NAMALWA (cell line): ENCODE data around the gene TSNAXIP1.

ENCODE experiments used
- DNase-seq: peaks from one replicate; pipeline ENCODE4 v3.0.0-alpha.2; 2015; ENCODE audit warnings: low spot score

Gene TSNAXIP1, protein sequence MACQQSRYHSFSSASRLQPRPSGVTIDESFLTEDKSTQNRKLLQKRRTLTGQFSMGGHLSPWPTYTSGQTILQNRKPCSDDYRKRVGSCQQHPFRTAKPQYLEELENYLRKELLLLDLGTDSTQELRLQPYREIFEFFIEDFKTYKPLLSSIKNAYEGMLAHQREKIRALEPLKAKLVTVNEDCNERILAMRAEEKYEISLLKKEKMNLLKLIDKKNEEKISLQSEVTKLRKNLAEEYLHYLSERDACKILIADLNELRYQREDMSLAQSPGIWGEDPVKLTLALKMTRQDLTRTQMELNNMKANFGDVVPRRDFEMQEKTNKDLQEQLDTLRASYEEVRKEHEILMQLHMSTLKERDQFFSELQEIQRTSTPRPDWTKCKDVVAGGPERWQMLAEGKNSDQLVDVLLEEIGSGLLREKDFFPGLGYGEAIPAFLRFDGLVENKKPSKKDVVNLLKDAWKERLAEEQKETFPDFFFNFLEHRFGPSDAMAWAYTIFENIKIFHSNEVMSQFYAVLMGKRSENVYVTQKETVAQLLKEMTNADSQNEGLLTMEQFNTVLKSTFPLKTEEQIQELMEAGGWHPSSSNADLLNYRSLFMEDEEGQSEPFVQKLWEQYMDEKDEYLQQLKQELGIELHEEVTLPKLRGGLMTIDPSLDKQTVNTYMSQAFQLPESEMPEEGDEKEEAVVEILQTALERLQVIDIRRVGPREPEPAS

DNA sequence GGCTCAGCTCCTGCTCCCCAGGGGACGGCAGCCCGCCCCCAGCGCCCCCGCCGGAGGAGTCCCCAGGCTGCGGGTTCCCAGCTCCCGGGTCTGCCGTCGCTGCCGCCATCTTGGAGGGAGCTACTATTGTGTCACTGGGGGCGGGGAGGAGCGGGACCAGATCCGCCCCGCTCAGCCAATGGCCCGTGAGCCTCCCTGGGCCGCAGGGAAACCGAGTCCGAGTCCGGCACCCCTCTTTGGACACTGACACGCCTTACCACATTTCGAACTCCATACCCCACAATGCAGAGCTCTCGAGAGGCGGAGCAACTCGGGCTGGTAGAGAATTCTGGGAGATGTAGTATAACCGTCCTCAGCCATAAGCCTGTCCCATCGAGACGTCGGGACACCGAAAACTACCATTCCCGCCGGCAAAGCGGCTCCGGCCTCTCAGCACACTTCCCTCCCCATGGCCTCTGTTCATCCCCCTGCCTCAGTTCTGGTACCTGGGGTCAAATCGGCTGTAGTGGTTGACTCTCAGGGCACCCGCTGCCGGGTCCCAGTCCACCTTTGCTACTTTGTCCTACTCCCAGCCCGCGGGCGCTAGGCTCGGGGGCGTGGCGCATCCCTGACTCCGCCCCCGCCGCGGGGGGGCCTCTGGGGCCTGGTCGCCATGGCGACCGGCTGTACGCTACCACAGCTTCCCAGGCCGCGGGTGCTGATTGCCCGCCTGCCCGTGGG lies at the start of gene TSNAXIP1, which contains the start of gene RANBP10:
TSS of gene TSNAXIP1 (plus strand) at position 462 of the 720 bp plus-strand sequence. CDS start 261 bp downstream, outside the sequence.
TSS of gene RANBP10 (minus strand) at position 133 of the 720 bp plus-strand sequence. CDS start at position 109, 24 bp downstream.
- DNase-seq: peak; percentile 100

DNA sequence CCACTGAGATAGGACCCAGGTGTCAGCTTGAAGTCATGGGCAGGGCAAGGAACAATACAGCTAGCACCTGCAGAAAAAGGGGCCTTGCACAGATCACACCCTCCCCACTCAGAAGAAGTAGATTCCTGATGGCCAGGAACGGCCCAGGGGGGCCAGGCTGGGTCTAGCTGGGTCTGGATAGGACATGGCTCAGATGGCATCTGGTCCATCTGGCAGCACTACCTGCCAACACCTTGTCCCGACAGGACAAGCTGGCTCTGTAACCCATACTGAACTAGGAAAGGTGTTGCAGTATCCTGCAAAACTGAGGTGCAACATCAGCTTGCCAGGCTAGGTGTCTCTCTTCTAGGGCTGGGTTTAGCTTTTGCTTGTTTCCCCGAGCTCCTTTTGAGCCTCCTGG lies 48.7 kb upstream of the TSNAXIP1 start:
- DNase-seq: no peak

DNA sequence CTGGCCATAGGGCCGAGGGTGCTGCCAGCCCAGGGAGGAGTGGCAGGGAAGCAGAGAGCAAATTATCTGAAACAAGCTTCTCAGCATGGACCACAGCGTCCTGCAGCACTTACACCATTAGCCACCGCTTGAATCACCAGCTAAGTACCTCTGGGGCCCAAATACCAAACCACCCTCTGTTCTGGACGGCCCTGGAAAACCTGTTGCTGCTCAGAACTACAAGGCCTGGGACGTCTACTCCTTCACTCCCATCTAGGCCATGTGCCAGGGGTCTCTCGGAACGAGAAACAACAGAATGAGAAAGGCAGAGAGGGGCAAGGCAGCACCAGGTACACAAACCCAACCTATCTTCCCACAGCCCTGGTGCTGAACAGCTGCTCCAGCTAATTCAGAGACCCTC lies 47.7 kb upstream of the TSNAXIP1 start:
- no peak for DNase-seq

DNA sequence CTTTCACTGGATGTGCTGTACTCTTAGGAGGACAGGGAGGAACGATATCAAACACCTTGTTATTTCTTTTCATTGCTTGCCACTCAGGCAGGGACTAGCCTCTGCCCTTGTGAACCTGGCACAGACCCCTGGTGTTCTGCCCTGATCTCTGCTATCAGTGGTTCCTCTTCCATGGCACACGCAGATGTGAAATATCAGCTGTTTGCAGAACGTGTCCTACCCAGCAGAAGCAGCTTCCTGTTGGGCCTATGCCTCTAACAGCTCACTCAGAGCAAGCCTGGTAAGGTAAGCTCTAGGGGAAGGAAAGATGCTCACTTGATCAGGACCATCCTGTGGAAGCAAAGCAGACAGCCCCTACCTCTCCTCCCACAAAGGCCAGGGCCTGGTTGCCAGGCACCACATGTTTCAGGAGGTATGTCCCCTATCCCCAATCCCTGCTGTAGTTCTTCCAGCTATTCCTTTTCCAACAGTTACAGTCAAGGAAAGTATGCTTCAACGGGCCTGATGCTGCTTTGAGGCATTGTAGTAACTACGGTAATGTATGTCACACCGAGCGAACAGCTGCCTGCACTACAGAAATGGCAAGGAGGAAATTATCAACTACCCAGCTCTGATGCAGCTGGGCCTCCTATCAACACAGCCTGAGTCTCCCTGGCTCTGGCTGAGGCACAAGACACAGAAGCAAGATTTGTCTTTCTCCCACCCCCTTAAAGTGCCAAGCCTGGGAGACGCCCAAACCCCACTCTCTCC lies 46.3 kb upstream of the TSNAXIP1 start:
- peak; percentile 30 for DNase-seq

DNA sequence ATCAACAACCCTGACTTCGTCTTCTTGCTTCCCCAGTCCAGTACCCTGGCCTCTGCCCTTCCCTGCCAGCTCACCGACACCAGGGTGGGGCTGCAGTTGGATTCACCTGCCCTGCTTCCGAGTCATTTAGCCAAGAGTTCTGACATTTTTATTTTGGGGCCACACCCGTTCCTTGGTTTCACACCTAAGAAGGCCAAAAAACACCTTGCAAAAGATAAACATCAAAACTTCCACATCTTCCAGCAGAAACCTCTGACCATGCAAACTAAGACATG lies 45.8 kb upstream of the TSNAXIP1 start:
- no peak for DNase-seq

DNA sequence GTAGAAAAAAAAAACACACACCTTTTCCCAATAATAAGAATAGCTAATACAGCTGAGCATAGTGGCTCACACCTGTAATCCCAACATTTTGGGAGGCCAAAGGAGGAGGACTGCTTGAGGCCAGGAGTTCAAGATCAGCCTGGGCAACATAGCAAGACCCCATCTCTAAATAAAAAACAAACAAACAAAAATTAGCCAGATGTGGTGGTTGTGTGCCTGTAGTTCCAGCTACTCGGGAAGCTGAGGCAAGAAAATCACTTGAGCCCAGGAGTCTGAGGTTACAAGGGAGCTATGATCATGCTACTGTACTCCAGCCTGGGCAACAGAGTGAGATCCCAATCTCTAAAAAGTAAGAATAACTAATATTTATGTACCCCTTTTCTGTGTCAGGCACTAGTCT lies 44.8 kb upstream of the TSNAXIP1 start:
- DNase-seq: no peak

DNA sequence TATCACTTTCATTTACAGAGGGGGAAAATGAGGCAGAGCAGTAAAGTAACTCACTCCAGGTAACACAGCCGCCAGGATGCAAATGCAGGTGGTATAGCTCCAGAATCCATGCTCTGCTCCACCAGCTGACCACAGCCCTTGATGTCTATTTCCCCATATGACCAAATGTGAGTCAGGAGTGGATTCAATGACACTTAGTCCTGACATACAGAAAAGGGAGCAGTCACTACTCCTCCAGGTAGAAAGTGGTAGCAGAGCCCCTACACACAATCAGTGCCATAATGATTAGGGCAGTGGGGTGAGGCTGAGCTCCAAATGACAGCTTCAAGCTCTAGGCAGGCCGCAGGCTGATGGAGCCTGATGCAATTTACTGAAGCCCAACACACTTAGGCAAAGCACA lies 44.3 kb upstream of the TSNAXIP1 start:
- DNase-seq: no peak

DNA sequence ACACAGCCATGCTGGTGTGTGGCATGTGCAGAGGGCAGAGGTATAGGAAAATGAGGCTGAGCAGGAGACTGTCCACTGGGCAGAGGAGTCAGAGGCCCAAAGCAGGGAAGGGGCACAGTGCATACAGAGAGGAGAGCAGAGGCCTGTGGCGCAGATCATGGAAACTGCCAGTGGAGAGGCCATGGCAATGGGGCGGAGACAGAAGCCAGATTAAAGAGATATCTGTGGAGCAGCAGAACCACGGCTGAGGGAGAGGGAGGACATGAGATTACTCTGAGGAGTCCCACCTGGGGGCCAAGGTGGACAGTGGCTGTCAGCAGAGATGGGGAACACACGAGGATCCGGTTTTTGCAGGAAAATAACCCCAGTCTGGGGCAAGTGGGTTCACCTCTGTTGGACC lies 43.6 kb upstream of the TSNAXIP1 start:
- no peak for DNase-seq

DNA sequence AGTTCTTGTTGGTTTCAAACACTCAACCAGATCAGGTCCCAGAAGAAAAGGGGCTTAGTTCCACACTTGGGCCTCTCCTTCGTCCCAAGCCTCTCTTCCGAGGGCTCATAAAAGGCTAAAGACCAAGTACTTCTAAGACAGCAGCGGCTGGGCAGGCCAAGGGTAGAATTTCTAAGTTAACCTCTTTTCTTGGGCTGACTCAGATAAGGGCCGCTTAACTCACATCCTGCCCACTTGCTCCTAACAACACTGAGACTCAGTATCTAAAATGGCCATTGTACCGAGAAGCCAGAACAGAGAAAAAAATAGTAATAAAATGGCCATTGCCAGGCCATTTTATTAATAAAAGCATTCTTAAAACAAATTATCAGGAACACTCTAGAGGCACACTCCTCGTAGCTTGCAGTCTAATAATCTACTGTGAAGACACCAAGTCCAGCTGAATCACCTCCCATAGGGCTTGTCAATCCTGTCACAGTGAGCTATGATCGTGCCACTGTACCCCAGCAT lies 42.5 kb upstream of the TSNAXIP1 start:
- DNase-seq: no peak

DNA sequence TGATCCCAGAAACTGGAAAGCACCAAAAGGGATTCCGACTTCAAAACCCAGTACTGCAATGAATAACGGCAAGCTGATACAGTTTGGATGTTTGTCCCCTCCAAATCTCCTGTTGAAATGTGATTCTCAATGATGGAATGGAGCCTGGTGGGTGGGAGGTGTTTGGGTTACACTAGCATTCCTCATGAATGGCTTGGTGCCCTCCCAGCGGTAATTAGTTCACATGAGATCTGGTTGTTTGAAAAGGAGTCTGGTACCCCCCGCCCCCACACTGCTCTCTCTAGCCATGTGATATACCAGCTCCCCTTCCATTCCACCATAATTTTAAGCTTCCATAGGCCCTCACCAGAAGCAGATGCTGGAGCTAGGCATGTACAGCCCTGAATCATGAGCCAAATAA lies 40.4 kb upstream of the TSNAXIP1 start:
- DNase-seq: no peak

DNA sequence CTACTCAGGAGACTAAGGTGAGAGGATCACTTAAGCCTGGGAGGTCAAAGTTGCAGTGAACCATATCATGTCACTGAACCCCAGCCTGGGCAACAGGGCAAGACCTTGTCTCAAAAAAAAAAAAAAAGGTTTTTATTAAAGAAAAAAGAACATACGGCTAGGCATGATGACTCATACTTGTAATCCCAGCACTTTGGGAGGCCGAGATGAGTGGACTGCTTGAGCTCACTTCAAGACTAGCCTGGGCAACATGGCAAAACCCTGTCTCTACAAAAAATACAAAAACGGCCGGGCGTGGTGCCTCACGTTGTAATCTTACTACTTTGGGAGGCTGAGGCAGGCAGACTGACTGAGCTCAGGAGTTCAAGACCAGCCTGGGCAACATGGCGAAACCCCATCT lies 38.7 kb upstream of the TSNAXIP1 start:
- DNase-seq: no peak

DNA sequence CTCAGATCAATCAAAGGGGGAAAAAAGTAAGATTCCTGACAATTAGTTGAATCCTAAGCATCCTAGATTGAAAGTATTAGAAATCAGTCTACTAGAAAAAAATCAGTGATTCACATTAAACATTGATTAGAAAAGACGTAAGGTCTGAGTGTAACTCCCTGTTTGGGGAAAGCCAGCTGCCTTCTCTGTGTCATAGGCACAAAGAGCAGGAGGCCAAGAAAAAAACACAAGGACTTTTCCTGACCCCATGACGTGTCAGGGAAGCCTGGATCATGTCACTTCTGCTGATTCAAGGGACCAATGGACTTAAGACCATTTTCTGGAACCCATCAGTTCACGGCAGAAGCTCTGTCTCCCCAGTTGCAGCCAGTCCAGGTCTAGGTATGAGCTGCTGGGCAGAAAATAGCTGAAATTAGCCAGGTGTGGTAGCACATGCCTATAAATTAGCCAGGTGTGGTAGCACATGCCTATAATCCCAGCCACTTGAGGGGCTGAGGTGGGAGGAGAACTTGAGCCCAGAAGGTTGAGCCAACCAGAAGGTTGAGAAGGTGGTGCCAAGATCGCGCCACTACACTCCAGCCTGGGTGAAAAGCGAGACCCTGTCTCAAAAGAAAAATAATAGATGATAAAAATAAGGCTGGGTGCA lies 36.2 kb upstream of the TSNAXIP1 start:
- no peak for DNase-seq

DNA sequence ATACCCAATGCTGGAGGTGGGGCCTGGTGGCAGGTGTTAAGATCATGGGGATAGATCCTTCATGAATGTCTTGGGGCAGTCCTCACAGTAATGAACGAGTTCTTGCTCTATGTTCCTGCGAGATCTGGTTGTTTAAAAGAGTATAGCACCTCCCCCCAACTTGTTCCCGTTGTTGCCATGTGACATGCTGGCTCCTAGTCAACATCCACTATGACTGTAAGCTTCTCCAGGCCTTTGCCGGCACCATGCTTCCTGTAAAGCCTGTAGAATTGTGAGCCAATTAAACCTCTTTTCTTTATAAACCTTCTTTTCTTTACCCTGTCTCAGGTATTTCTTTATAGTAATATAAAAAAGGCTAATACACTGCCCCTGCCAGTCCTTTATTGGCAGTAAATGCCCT lies 33.6 kb upstream of the TSNAXIP1 start:
- no peak for DNase-seq

DNA sequence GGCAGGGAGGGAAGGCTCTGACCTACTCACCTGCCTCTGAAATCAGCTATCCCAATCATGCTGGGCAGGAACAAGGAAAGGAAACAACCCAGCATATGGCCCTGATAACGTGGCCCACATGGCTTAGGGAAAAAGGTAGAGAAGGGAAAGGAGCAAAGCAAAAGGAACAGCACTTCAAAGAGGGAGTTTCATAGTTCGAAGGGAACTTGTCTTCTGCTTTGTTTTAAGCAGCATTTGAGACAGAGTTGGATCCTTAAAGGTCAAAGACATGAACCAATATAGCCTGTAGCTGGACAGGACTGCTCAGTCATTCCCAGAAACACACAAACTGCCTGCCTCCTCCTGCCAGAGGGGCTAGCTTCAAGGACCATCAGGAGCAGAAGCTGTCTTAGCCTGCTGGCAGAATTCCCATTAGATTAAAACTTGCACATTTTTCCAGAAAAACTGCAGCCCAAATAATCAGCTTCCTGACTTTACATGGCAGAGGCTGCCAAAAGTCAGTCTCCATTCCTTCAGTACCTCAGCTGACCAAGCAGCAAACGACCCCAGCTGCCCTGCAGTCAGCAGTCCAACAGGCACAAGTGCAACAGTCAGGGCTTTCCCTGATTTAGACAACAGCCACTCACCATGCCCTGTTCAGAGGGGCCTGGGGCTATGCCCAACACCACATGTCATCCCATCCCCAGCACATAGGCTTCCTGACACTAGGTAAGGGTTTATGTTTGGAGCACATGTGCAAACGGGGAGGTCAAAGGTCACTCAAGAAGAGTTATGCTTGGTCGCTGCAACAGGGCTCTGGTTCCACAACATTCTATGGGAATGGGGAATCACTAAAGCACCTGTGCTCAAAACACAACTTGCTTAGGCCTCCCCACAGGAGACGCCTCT lies 32.9 kb upstream of the TSNAXIP1 start:
- DNase-seq: no peak

DNA sequence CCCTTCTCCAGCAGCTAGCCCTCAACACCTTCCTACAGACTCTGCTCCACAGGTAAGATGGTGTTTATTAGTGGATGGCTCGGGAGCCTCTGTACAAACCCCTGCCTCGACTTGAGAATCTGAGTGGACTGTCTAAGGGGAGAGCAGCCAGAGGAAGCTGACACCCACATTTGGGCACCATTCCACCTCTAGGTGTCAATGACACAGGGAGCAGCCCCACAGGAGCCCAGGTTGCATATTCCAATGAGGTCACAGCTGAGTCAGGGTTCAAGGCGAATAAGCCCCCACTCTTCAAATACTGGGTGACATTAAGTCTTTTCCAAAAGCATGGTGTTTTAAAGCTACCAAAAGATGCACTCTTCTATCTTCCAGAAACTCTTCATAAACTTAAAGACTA lies 32.2 kb upstream of the TSNAXIP1 start:
- DNase-seq: no peak

DNA sequence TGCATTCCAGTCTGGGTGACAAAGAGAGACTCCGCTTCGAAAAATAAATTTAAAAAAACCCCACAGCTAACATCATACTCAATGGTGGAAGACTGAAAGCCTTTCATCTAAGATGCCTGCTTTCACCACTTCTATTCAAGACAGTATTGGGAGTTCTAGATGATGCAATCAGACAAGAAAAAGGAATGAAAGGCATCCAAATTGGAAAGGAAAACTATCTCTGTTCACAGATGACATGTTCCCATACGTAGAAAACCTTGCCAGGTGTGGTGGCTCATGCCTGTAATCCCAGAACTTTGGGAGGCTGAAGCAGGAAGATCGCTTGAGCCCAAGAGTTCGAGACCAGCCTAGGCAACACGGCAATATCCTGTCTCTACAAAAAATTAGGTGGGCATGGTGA lies 31.4 kb upstream of the TSNAXIP1 start:
- no peak for DNase-seq

DNA sequence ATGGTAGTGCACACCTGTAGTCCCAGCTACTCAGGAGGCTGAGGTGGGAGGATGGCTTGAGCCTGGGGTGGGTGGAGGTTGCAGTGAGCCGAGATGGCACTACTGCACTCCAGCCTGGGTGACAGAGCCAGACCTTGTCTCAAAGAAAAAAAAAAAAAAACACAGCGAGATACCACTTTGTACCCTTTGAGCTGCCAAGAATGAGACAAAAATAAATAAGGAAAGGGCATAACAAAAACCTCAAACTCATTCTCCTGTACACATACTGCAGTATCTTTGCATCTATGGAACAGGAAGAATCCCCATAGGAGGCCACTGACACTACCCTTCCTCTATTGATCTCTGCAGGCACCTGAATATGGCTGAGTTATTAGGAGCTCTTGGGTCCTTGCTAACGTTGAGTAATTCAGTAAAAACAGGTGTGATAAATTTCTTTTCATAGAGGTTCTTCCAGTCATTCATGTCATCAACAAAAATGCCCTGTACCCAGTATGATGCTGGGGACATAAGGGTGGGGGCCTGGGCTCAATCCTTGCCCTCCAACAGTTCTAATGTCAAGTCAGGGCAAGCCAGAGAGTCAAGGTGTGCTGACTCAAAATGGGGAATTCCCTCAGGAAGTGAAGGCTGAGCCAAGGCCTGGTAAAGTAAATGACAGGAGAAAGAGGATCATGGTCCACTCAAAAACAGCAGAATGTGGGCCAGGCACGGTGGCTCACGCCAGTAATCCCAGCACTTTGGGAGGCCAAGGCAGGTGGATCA lies 27.3 kb upstream of the TSNAXIP1 start:
- no peak for DNase-seq

DNA sequence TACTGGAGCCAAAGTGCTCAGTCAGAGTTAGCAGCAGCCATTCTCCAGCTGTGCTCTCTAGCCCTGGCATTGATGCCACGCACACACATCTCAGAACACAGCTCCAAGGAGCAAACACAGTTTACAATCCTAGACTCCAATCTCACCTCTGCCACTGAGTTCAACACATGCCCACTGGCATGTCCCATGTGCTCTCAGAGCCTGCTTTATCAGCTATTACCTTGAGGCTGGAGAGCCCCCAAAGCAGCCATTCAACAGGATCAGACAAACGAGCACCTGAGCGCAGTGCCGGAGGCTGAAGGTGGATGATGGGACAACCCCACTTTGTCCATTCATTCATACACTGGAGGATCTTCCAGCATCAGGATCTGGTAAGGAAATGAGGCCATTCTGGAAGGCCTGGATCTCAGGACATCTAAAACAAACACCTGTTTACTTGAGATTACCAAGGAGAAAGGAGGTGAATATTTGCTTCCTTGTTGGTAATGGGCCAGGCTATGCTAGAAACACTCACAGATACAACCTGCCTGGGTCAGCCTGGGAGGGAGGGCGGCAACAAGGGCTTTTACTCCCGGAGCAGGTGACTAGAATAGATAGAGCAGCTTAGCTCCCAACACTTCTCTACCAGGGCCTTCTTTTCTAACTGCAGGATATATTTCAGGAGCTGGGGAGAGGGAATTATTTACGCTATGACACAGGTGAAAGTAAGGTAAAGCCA lies 25.7 kb upstream of the TSNAXIP1 start:
- no peak for DNase-seq

DNA sequence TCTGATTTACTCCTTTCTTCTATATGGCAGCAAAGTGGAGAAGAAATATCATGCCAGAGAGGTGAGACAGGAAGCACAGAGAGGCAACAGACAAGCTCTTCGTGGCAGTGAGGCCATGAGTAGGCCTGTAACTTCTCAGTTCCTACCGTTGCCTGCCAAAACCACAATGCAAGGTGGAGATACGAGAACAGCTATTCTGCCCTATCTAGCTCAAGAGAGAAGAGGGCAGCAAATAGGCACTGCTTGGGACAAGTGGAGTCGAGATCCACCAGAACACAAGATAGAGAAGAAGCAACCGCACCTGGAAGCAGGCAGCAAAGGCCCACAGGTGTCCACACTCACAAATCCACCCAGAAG lies 25.1 kb upstream of the TSNAXIP1 start:
- no peak for DNase-seq
